Measurements from ENCODE around the gene BMERB1.

DNA sequence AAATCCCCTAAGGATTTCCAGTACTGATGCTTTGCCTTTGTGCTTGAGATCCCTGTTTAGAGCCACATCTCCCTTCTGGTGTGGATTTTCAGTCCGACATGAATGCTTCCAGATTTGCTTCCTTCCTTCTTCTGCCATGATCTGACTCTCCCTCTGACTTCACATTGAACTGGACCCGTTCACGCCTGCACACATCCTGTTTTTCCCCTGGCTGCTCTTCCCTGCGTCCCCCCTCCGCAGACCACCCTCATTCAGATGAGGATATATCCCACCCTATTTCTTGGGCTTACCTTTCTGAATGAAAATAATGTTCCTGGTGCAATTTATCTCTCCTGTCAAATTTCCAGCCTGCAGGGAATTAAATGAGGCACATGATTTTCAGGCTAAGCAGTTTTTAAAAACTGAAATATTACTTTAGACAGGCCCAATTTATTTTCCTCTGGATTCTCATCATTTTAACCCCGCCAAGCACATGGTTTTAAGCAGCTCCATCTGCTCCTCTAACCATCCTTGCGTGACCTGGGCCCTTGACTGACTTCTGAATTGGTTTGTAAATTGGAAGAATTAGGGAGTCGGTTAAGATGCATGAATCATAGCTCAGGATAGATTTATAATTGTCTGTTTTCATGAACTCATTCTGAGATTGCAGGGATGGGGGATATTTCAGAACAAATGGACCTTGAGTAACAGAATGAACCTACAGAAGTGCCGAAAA lies 59.2 kb downstream of the BMERB1 start:
- TF ChIP-seq POLR2A (IDR thresholded peaks at IDR 0.05; ENCODE audit: low read depth) (no peak), POLR2AphosphoS5 (IDR thresholded peaks at IDR 0.05) (no peak), EP300 (IDR thresholded peaks at IDR 0.05) (no peak)
- TF ChIP-seq, protein P1, sequence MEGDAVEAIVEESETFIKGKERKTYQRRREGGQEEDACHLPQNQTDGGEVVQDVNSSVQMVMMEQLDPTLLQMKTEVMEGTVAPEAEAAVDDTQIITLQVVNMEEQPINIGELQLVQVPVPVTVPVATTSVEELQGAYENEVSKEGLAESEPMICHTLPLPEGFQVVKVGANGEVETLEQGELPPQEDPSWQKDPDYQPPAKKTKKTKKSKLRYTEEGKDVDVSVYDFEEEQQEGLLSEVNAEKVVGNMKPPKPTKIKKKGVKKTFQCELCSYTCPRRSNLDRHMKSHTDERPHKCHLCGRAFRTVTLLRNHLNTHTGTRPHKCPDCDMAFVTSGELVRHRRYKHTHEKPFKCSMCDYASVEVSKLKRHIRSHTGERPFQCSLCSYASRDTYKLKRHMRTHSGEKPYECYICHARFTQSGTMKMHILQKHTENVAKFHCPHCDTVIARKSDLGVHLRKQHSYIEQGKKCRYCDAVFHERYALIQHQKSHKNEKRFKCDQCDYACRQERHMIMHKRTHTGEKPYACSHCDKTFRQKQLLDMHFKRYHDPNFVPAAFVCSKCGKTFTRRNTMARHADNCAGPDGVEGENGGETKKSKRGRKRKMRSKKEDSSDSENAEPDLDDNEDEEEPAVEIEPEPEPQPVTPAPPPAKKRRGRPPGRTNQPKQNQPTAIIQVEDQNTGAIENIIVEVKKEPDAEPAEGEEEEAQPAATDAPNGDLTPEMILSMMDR (IDR thresholded peaks at IDR 0.05): no peak
